Measurements from ENCODE around the gene URB2.

The URB2 gene

DNA sequence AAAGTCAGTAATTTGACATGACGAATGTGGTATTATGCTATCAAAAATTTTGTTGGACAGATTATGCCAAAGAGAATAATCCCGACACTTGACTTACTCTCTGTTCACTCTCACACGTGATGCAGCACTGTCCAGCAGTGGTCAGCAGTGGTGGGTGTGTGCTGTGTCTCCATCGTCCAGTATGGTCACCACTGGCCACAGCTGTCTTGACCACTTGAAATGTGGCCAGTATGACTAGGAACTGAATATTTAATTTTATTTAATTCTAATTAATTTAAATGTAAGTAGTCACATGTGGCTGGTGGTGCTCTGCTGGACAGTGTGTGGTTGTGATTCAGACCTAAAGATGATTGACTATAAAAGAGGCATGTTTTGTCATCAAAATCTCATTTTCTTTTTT lies 24.0 kb downstream of the URB2 start:
- no peak for DNase-seq

DNA sequence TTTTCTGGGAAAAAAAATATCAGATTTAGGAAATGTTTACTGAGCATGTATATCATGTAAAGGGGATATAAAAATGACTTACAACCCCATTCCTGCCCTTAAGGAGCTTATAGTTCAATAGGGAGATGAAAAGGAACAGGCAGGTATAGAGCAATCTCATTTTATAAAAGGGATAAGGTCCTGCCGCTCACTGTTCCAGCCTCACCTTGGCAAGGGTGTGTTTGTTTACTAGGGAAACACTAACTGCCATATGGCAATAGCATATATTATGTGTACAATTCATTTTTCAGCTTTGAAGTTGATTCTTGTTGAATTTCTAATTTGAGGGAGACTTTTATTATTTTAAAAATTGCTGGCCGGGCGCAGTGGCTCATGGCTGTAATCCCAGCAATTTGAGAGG lies 25.5 kb downstream of the URB2 start:
- DNase-seq = no peak

DNA sequence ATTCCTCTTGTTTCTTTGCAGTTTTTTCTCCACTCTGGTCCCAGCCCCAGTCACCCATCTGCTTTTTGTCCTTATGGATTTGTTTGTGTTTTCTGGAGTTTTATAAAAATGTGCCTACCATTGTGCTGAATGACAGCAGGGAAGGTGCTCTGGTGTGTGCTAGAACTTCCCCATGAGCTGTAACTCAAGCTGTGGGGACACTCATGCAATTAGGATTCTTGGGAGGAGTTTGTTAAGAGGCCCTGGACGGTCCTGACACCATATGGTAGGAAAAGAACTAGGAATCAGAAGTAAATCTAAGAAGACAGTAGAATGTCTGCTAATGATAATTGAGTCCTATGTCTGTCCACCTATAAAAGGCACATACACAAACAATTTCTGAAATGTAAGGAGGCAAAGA lies 27.4 kb downstream of the URB2 start:
- no peak for DNase-seq

DNA sequence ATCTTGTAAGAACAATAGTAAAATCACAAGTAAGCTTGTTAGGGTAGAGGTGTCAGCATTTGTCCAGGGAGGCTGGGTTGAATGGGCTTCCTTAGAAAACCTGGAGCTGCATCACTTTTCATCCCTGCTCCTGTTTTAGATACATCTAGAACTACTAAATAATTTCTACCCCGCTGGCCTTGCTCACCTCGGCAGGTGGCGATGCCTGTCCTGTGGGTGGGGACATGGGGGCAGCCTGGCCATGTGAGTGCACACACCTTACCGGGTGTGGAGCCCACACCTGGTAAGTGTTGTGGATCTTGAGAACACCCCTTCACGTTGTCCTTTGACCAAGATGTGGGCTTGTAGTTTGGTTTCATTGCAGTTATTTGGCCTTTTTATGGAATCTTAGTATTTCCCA lies 29.7 kb downstream of the URB2 start:
- DNase-seq = no peak

DNA sequence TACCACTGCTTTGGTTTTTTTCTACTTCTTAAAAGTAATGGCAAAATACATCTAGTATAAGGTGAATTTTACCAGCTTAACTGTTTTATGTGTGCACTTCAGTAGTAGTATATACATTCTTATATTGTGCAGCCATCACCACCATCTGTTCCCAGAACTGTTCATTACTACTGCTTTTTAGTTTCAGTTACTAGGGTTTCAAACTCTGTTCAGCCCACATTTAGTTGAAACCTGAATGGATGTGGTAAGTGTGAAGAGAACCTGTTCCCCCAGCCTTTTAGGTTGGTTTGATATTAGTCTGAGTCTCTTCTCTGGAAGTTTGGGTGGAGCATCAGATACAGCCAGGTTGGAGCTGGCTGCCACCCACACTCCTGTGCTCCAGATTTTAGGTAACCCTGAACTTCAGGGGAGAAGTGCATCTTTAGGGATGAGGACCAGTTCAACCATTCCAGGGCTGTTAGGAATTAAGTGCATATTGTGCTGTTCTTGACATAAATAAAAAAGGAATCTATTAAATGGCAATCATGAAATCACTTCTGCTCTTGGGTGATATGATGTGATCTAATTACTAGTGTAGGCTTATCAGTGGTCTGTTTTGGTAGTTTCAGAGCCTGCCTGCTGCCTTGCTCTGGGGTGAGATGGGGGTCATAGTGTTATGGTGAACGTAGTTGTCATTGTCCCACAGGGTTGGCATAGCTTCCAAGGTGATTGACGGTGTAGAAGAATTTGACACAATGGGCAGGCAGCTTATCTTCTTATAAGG lies 32.1 kb downstream of the URB2 start:
- no peak for DNase-seq

DNA sequence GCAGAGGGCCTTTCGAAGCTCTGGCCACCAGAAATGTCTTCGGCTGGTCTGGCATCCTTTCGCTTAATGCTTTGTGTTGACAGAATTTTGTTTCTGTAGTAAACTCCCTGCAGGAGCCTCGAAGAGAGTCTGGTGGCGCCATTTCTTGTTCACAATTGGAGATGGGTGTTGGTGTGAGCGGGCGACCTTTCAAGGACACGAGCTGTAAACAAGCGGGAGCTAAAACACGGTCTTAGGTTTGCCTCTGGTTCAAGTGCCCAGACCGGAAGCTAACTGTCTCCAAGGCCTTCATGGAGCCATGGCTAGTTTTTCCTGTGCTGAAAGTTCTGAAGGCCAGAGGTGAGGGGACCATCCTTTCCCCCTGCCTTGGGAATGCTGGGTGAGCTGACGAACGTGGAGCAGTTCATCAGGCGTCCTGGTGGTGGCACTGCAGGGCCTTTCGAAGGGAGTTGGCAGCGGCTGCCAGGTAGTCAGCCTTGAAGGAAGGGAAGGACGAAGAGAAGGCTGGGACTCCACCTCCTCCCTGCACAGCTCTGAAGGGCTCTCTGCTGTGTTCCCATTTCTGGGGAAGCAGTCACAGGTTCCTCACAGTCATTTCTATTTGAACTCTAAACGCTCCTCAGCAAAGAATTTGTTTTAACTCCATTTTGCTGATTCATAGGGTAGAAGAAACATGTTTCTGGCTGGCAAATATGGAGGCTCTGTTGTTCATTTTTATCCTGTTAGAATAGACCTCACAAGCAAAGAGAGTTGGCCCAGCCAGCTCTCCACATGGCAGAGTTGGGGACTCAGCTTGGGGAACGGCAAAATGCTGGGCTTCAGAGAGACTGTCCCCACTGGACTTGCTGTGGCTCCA lies 35.2 kb downstream of the URB2 start:
- DNase-seq = peak; percentile 83

DNA sequence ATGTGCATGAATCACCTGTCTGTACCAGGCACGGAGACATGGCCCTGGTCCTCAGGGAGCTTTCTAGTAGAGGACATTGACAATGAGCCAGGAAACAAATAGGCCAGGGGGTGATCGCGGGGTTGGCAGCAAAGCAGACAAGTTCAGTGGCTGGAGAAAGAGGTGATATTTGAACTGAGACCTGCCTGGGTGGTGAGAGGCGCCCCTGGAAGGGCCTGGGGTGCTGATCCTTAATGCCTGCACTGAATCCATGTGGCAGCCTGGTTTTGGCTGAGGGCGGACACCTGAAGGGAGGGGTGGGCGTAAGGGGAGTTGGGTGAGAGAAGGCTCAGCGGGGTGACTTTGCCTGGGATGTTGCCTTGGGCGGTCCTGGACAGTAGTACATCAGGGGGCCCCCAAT lies 35.9 kb downstream of the URB2 start:
- DNase-seq = no peak

DNA sequence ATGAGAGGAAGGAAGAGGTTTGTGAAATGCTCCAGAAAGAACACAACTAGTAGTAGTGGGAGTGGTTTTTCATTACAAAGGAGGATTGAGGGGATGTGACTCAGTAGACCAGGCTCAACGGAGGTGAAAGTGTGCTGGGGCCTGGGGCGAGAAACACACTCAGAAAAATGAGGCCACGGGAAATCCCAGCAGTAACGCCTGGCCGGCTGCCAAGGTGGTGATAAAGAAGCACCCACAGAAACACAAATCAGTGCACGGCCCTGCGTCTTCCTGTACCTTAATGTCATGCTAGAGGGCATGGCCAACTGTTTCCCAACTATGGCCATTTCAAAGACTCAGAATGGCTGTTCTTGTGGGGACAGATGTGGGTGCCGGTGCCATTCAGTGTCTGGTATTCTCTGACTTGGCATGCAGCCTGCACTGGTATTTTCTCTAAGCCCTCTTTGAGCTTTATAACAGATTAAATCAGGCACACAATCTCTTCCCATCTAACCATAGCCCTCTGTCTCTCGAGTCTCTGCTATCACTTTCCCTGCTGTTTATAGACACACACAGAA lies 38.2 kb downstream of the URB2 start:
- peak; percentile 48 for DNase-seq

DNA sequence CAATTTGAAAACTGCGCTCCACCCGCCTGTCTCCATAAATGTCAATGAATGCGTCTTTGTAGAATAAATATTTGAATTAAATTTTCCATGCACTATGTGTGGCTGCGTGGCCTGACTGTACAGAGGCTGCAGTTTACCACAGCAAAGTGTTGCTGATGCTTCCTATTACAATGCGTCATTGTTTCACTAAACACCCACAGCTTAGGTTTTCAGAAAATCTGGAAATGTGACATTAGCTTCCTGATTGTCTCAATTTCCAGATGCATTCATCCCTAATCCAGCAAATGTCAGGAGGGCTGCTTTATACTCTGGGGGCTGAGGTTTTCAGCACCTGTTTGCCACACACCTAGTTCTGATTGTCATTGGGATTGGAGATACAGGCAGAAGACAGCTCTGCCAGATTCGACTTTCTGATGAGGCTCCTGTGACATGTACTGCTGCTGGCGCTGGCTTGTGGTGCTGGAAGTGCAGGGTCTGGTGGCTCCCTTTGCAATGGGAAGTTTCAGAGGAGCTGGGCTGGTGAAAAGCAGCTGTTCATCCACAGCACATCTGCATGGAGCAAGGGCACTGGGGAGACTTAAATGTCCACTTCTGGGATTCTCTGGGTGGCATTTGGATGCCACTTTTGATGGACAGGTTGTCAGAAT lies 40.0 kb downstream of the URB2 start:
- DNase-seq = no peak

DNA sequence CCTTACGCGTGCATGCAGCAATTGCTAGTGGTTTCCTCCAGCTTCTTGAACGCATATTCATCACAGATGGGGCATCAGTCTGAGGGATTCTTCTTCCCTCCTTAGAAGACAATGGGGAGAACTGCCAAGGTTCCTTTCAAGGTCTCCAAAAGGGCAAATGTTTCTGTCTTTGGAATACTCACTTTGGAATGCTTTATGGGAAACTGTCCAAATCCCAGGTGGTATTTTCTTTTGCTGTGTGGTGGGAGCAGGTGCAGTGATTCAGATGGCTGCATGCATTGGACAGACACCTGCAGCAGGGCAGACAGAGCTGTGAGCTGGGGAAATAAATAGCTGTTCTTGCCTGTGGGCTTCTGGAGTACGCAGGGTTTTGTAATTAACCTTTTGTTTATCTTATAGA lies 40.5 kb downstream of the URB2 start:
- no peak for DNase-seq

DNA sequence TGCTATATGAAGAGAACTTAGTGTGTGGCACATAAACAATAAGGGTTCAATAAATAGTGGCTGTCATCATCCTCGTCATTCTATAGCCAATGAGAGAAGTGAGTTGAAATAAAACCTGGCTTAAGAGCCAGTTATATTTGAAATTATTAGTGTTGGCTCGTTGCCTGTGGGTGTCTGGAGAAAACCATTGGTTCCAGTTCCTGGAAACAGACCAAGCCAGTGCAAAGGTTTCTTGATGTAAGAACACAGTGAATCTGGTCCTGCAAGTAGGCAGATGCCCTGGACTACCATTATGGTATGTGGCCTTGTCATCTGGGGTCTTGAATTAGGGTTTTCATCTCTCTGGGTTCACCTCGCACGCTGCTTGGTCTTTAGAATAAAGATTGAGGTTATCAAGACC lies 43.3 kb downstream of the URB2 start:
- no peak for DNase-seq

DNA sequence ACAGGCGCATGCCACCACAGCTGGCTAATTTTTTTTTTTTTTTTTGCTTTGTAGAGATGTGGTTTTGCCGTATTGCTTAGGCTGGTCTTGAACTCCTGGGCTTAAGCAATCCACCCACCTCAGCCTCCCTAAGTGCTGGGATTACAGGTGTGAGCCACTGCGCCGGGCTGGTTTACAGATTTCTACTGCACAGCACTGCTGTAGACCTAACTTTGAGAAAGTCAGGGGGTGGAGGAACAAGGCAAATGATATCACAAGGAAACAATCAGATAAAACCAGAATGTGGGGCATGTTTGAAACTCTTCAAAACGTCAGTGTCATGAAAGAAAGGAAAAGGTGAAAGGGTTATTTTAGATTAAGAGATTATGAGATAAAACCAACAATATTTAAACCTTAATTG lies 45.3 kb downstream of the URB2 start:
- DNase-seq = no peak

DNA sequence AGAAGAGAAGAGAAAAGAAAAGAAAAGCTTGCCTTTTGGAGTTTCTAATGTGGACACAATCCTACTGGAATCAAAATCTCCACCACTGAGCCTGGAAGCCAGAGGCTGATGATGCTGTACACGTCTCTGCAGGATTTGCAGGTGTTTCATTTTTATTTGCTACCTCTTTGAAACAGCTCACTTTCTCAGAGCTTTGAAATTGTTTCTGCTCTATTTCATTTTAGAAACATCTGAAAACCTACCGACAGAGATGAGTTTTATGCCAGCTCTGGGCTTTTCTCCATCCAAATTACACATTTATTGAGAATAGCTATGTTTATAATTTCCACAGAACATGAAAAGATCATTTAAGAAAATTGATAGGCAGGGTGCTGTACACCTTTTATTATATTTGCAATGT lies 46.2 kb downstream of the URB2 start:
- DNase-seq = no peak

DNA sequence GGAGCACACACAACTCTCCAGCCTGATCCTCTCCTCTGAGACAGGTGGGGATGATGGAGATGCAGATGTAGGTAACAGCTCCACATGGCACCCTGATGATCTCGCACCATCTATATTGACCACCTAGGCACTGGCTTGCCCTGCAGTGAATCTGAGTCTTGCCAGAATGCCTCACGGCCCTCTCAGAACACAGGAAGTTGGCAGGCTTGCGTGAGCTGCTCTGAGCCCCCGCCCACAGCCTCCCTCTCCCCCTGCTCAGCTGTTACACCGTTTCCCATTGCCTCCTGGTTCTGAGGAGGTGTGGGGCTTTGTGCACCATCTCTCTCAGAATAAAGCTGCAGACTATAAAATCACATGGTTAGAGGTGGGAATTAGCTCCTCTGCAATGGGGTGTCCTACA lies 48.0 kb downstream of the URB2 start:
- DNase-seq = no peak

DNA sequence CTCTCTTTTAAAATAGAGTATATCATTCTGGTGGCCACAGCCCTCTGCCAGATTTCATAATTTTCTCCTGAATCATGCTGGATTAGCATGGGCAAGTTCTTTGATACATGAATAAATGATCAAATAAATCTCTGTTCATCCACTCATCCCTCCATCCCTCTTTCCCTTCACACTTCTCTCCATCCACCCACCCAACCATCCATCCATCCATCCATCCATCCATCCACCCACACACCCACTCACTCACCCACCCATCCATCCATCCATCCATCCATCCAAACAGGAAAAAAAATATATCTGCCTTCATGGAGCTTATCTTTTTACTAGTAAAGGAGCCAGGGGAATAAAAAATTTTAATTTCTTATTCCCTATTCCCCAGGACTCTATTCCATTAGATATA lies 49.3 kb downstream of the URB2 start:
- no peak for DNase-seq

DNA sequence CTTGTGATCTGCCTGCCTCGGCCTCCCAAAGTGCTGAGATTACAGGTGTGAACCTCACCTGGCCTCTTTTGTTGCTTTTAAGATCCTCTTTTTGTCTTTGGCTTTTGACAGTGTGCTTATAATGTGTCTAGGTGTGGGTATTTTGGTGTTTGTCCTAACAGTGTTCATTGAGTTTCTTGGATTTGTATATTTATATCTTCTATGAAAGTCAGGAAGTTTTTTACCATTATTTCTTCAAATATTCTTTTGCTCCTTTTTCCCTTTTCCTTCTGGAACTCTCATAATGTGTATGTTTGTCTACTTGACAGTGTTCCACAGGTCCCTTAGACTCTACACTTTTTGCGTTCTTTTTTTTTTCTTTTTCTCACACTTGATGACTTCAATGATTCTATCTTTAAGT lies 59.1 kb downstream of the URB2 start:
- DNase-seq = no peak

DNA sequence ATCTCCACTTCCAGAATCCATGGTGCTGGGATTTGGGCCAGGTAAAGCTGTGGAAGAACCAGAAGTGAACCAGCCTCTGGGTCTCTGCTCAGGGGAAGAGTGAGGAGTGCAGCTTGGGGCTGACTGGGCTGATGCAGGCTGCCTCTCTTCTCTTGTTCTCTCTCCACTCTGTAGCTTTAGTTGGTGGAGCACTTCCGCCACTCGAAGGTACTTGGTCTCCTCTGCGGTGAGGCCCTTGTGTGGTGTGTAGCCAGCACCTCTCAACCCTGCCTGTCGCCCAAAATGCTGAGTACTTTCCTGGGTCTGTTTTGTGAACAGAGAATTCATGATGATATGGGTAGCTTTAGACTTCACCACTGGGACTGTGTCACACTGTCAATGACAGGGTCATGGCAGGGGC lies 63.2 kb downstream of the URB2 start:
- DNase-seq = no peak

DNA sequence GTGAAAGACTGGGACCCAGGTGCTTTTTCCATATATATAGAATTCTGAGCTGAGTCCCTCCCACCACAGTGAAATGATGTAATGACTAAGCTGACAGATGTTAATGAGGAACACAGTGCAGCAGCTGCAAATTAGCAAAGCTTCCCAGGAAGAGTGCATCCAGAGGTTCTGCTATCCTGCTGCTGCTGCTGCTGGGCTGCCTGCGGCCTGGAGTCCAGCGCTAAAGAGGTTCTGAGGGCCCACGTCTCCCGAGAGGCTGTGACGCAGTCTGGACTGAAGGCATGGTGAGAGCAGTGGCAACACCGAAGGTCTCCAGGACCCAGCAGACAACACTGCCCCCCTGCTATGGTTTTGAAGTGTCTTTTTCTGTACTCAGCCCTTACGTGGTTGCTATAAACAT lies 63.9 kb downstream of the URB2 start:
- DNase-seq = no peak

DNA sequence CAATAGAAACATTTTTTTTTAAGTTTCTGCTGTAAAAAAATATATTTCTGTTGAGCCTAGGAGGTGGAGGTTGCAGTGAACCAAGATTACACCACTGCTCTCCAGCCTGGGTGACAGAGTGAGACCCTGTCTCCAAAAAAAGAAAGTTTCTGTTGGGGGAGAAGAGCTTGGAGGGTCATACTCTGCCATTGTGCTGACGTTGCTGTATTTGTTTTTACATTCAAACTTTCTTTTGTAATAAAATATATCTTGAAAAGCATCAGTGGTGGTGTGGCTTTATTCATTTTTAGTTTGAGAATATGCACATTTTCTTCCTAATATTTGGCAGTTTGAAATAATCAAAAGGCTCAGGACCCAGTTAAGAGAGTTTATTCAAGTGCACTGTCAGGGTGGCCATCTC lies 64.6 kb downstream of the URB2 start:
- no peak for DNase-seq

DNA sequence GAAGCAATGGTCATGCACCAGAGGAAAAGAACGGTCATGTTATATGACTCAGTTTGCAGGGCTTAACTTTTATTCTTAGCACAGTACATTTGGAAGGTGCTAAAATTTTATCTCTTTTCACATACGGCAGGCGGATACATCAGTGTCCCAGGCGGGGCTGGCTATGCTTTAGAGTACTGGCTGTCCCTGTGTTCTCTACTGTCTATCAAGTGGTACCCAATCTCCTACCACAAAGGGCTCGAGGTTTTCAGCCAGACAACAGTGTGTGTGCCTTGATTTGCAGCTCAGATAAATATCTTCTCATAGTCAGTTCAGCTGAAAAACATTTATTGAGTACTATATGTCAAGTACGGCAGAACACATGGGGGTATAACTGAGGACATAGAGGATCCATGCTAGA lies 65.3 kb downstream of the URB2 start:
- DNase-seq = peak; percentile 28

DNA sequence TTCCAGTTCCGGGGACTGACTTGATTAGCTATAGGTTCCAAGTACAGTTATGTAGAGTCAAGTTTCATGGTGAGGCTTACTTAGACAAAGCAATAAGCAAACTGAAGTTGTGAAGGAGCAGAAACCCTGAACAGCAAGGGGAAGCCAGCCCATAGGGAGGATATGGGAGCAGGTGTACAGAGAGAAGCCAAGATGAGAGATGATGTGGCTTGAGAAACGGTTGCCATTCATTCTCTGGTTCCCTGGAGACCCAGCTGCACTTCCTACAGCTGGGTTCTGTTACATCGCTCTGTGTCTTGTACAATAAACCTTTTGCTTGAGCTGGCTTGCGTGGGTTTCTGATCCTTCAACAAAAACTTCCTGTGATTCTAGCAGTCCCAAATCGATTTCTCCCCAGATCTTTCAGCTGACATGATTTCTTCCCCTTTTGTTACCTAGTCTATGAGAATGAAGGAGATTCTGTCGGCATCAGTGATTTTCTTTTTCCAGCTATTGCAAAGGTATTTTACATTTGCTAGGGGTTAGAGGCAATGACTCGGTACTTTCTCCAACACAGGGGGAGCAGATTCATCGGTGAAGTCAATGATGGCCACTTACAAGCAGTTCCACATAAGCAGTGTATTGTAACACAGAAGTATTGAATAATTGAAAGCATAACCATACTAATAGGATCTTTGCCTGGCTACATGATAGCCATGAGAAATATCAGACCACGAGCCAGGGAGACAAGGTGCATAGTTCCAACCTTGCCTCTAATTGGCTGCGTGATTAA lies 67.3 kb downstream of the URB2 start:
- no peak for DNase-seq

DNA sequence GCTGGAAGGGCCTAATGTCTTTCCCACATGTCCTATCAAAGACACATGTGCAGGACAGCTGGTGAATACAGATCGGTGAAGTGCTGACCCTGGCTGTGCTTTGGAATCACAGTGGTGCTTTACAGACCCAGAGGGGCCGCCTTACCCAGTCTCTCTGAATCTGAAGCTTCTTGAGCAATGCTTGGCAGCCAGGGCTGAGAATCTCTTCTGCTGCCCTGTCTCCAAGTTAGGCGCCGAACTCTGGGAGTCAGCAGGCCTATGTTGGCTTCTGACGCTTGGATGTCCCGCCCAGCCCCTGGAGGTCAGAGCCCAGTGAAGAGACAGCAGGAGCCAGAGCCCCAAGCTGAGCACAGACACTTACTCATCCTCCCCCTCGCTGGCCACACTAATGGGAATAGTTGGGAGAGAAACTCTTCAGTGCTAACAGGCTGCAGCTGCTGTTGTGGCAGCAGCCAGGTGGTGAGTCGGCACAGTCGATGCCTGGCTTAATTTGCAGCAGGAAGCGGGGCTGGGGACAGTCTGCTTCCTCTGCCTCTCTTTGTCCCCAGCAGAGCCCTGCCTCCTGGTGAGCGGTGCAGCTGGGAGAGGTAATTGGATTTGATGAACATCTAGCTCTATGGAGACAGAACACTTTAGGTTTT lies 68.1 kb downstream of the URB2 start:
- DNase-seq = no peak

All from hematopoietic multipotent progenitor cell treated with erythropoietin and hydrocortisone succinate and interleukin-3 and kit ligand, for 6 days (in vitro differentiated cells).